B cell (primary cell): Measurements from ENCODE around the gene FOXN3. TPM values are rescaled to one million over a fixed set of nuclear protein-coding genes. Genes with fewer than 3 reads are reported as not detected.

Experiments
- ATAC-seq: fragments of 200-7000 bp; cut with Tn5 transposase; one replicate; pipeline ENCODE4 v1.10.0; 2021; ENCODE audit warnings: low read depth, mild to moderate bottlenecking, moderate number of reproducible peaks, moderate library complexity
- CTCF ChIA-PET: fragments of 350-600 bp; sonication (Branson Sonifier 250); formaldehyde crosslinking; loops from one replicate; lab custom pipeline; 2021; ENCODE audit warnings: antibody characterized with exemption, inconsistent platforms; lab: Charles Lee
- POLR2A ChIA-PET: fragments of 350-600 bp; sonication (Branson Sonifier 250); formaldehyde crosslinking; loops from one replicate; lab custom pipeline; 2021; ENCODE audit warnings: antibody characterized with exemption; lab: Charles Lee
- DNase-seq: peaks from one replicate; pipeline ENCODE4 v3.0.0; 2013
- H2AFZ ChIP-seq: 2 replicates; pipeline ENCODE4 v1.6.1; 2012; ENCODE audit warnings: mild to moderate bottlenecking, low read depth, low read length; ENCODE audit not compliant: insufficient read depth, poor library complexity, severe bottlenecking
- H3K27ac ChIP-seq, 2 donors: 1 replicate in 1 of 2; 2 replicates in 1 of 2; pipeline ENCODE4 v1.5.1; 2012 to 2013; ENCODE audit warnings: low read length in 2 of 2, mild to moderate bottlenecking in 2 of 2, moderate library complexity in 1 of 2
- H3K27me3 ChIP-seq, 4 experiments: fragments of 200-600 bp in 1 of 4; sonication (generic) in 1 of 4; replicated peaks in 1 of 4; 1 replicate in 2 of 4; 2 replicates in 2 of 4; pipeline versions ENCODE4 v1.6.1 to v1.7.0; 2013 to 2016; ENCODE audit warnings: low read length in 3 of 4, mild to moderate bottlenecking in 2 of 4, mixed read lengths in 1 of 4, moderate library complexity in 1 of 4; ENCODE audit not compliant: insufficient read depth in 4 of 4, control insufficient read depth in 3 of 4; ENCODE audit errors: control extremely low read depth in 1 of 4
- H3K36me3 ChIP-seq, 2 experiments: replicated peaks in 1 of 2; 1 replicate in 1 of 2; 2 replicates in 1 of 2; pipeline versions ENCODE4 v1.6.1 to v1.7.1; 2013; ENCODE audit warnings: low read length in 1 of 2; ENCODE audit not compliant: insufficient read depth in 2 of 2, control insufficient read depth in 1 of 2; ENCODE audit errors: control extremely low read depth in 1 of 2, extremely low read depth in 1 of 2
- H3K4me1 ChIP-seq, 2 donors: fragments of 200-600 bp in 1 of 2; sonication (generic) in 1 of 2; 1 replicate in 1 of 2; 2 replicates in 1 of 2; pipeline versions ENCODE4 v1.5.1 to v1.6.1; 2013 to 2017; ENCODE audit warnings: low read length in 2 of 2; ENCODE audit not compliant: control insufficient read depth in 2 of 2, insufficient read depth in 2 of 2
- H3K4me2 ChIP-seq: replicated peaks from 2 replicates; pipeline ENCODE3; 2012; ENCODE audit warnings: mild to moderate bottlenecking, low read depth, low read length; ENCODE audit not compliant: poor library complexity, severe bottlenecking
- H3K4me3 ChIP-seq, 5 experiments: fragments of 200-600 bp in 1 of 5; sonication (generic) in 1 of 5; 1 replicate in 3 of 5; 2 replicates in 2 of 5; pipeline versions ENCODE4 v1.5.1 to v1.7.0; 2011 to 2016; ENCODE audit warnings: low read length in 4 of 5, mild to moderate bottlenecking in 4 of 5, low read depth in 2 of 5, control low read depth in 1 of 5, moderate library complexity in 1 of 5; ENCODE audit not compliant: insufficient read depth in 1 of 5; ENCODE audit errors: control extremely low read depth in 1 of 5, extremely low read depth in 1 of 5
- H3K79me2 ChIP-seq: fragments of 200-600 bp; sonication (generic); one replicate; pipeline ENCODE4 v1.6.0; 2016; ENCODE audit warnings: low read length; ENCODE audit not compliant: control insufficient read depth, insufficient read depth
- H3K9ac ChIP-seq: fragments of 200-600 bp; sonication (generic); 2 replicates; pipeline ENCODE4 v1.6.1; 2017; ENCODE audit warnings: mild to moderate bottlenecking, low read length, moderate library complexity
- H3K9me3 ChIP-seq, 3 donors: one replicate each; pipeline versions ENCODE4 v1.6.1 to v1.7.1; 2013; ENCODE audit warnings: low read length in 2 of 3; ENCODE audit not compliant: control insufficient read depth in 2 of 3, insufficient read depth in 1 of 3; ENCODE audit errors: control extremely low read depth in 1 of 3
- H4K20me1 ChIP-seq: 2 replicates; pipeline ENCODE4 v1.6.0; 2012; ENCODE audit warnings: mild to moderate bottlenecking, low read length; ENCODE audit not compliant: insufficient read depth, control insufficient read depth, poor library complexity, severe bottlenecking
- H3K27ac Mint-ChIP-seq: one replicate; pipeline ENCODE4 v1.8.0; 2021; ENCODE audit warnings: mixed read lengths
- H3K27me3 Mint-ChIP-seq: one replicate; pipeline ENCODE4 v1.8.0; 2021; ENCODE audit warnings: mixed read lengths
- H3K4me1 Mint-ChIP-seq: one replicate; pipeline ENCODE4 v1.8.0; 2021; ENCODE audit warnings: mixed read lengths
- H3K4me3 Mint-ChIP-seq: one replicate; pipeline ENCODE4 v1.8.0; 2021; ENCODE audit warnings: mixed read lengths
- H3K9me3 Mint-ChIP-seq: one replicate; pipeline ENCODE4 v1.8.0; 2022; ENCODE audit warnings: mixed read lengths; ENCODE audit not compliant: insufficient read depth
- CTCF ChIP-seq: fragments of 200-600 bp; IDR thresholded peaks from one replicate; pipeline ENCODE4 v1.8.0; 2022; ENCODE audit warnings: antibody characterized with exemption, mild to moderate bottlenecking
- EZH2 ChIP-seq: IDR thresholded peaks from 2 replicates; pipeline ENCODE4 v1.6.1; 2012; ENCODE audit warnings: borderline replicate concordance, low read depth, mild to moderate bottlenecking, moderate library complexity, low read length; ENCODE audit not compliant: insufficient read depth, poor library complexity, severe bottlenecking
- WGBS: methylation state at CpG from one replicate; pipeline ENCODE4 v1.1.5; 2013; ENCODE audit warnings: missing lambda C conversion rate; ENCODE audit not compliant: insufficient coverage; 5-methylcytosine and 5-hydroxymethylcytosine counted together
- intact Hi-C: fragments of 100-400 bp; cut with micrococcal nuclease; formaldehyde crosslinking; loops from one replicate; pipeline ENCODE4 v1.10.0; 2022
- polyA plus RNA-seq: library from polyadenylated mRNA; depleted of rRNA; stranded (reverse); fragments of >200 nt; gene quantifications from 2 replicates; pipeline ENCODE4 v1.2.3, GENCODE V29; 2012
- total RNA-seq, 2 donors: library from RNA; stranded (reverse); fragments of 120-200 nt in 1 of 2; gene quantifications; 1 replicate in 1 of 2; 2 replicates in 1 of 2; pipeline versions ENCODE4 v1.2.3 to v1.2.4, GENCODE V29; 2013 to 2022

FOXN3 gene
- total and polyA plus RNA-seq, 2 donors (not counting 1 experiment from before 2014, with no cell fraction given): 80.6 to 98.2 TPM

- peaks cover 95% of the 10 kb centered on the region for H3K79me2 ChIP-seq
Observed at GRCh38 chr14:89344920-89345254, 72.1 kb downstream of the FOXN3 start.

GRCh38 chr14:89343356-89343755 is 73.7 kb downstream of the FOXN3 start:
- POLR2A ChIA-PET: interaction anchor here (0.7 kb wide), 1 partner anchor 41 kb away, joined by 8 read pairs; no protein-coding TSS in a partner anchor
- Histone ChIP-seq H3K36me3 (peaks cover 0 to 23% of the 10 kb centered on the region in 2 experiments), H3K27ac (no peak overlapping the region), H3K9ac (no peak overlapping the region), H3K9me3 (no peaks in the 10 kb centered on the region), H3K79me2 (peaks cover 95% of the 10 kb centered on the region), H3K4me2 (no peak overlapping the region), H3K4me3 (no peak overlapping the region), H3K4me1 (peaks cover 19 to 20% of the 10 kb centered on the region in 2 donors), H4K20me1 (peaks cover 6% of the 10 kb centered on the region), H3K27me3 (no peaks in the 10 kb centered on the region), H2AFZ (no peak overlapping the region)
- WGBS: no CpG with 5 or more reads among the region's 2 CpGs
- DNase-seq (no peak), ATAC-seq (no peak)
- CTCF ChIA-PET: interaction anchor here (0.6 to 1.1 kb wide), 2 partner anchors 11 to 166 kb away, joined by 3 read pairs; no protein-coding TSS in a partner anchor
- Mint-ChIP-seq H3K27ac (no peak overlapping the region), H3K4me3 (no peak overlapping the region), H3K4me1 (peaks cover 50% of the 10 kb centered on the region), H3K9me3 (no peaks in the 10 kb centered on the region), H3K27me3 (no peaks in the 10 kb centered on the region)
- no peak for TF ChIP-seq CTCF
- TF ChIP-seq EZH2: no peak
- intact Hi-C loops: no loop called here

More at GRCh38 chr14:89344920-89345254, 72.1 kb downstream of the FOXN3 start:
- CTCF ChIA-PET: interaction anchor here (2.0 kb wide), 1 partner anchor 9 kb away, joined by 7 read pairs; no protein-coding TSS in a partner anchor
- POLR2A ChIA-PET: interaction anchor here (0.7 kb wide), 1 partner anchor 11 kb away, joined by 3 read pairs; no protein-coding TSS in a partner anchor
- Mint-ChIP-seq H3K4me3 (no peak overlapping the region), H3K27ac (no peak overlapping the region), H3K9me3 (no peaks in the 10 kb centered on the region), H3K27me3 (no peaks in the 10 kb centered on the region), H3K4me1 (peaks cover 43% of the 10 kb centered on the region)
- TF ChIP-seq EZH2: no peak
- TF ChIP-seq CTCF: no peak
- Histone ChIP-seq H2AFZ (no peak overlapping the region), H3K4me2 (no peak overlapping the region), H3K27me3 (no peaks in the 10 kb centered on the region), H3K36me3 (peaks cover 0 to 38% of the 10 kb centered on the region in 2 experiments), H4K20me1 (peaks cover 6% of the 10 kb centered on the region), H3K4me1 (peaks cover 19% of the 10 kb centered on the region in 2 donors), H3K9me3 (no peaks in the 10 kb centered on the region), H3K27ac (no peak overlapping the region), H3K9ac (no peak overlapping the region), H3K4me3 (no peak overlapping the region)
- WGBS: 96% methylated on average over 9 of the region's 10 CpGs
- DNase-seq (no peak), ATAC-seq (no peak)
- intact Hi-C loops: no loop called here
